ENCODE data around the gene ENPP6. TPM values are rescaled to one million over a fixed set of nuclear protein-coding genes. Genes with fewer than 3 reads are reported as not detected.

The ENPP6 gene
- total RNA-seq, 1 donor: not detected

- no peak overlapping the region for H2AFZ ChIP-seq (ENCODE audit: low read length)
- no peaks in the 10 kb centered on the region for H3K27me3 ChIP-seq (ENCODE audit: insufficient read depth, low read length)
- TF ChIP-seq CTCF (IDR thresholded peaks at IDR 0.05; ENCODE audit: extremely low read depth, low read depth, low read length): no peak
- H3K4me1 ChIP-seq (ENCODE audit: insufficient read depth, low read length): no peaks in the 10 kb centered on the region
- H3K36me3 ChIP-seq (ENCODE audit: insufficient read depth, low read length): no peaks in the 10 kb centered on the region
- H4K20me1 ChIP-seq (ENCODE audit: insufficient read depth, low read length): no peaks in the 10 kb centered on the region
- DNase-seq (ENCODE audit: insufficient read length, low spot score, missing footprints): no peak
- no peak overlapping the region for H3K27ac ChIP-seq (ENCODE audit: low read depth, low read length)
- no peak overlapping the region for H3K4me2 ChIP-seq (ENCODE audit: insufficient read depth, low read length)
- H3K79me2 ChIP-seq (ENCODE audit: insufficient read depth, low read length): no peaks in the 10 kb centered on the region
- no peak overlapping the region for H3K4me3 ChIP-seq (ENCODE audit: insufficient read depth, low read length)
- H3K9me3 ChIP-seq (ENCODE audit: low read depth, low read length): no peaks in the 10 kb centered on the region
Observed at GRCh38 chr4:184059099-184059498, 158.6 kb downstream of the ENPP6 start.

- TF ChIP-seq CTCF (IDR thresholded peaks at IDR 0.05; ENCODE audit: extremely low read depth, low read depth, low read length): no peak
- no peaks in the 10 kb centered on the region for H3K4me1 ChIP-seq (ENCODE audit: insufficient read depth, low read length)
Observed at GRCh38 chr4:184058026-184058425, 159.6 kb downstream of the ENPP6 start.

GRCh38 chr4:184056877-184057276 is 160.8 kb downstream of the ENPP6 start:
- Histone ChIP-seq H2AFZ (ENCODE audit: low read length) (no peak overlapping the region), H3K27me3 (ENCODE audit: insufficient read depth, low read length) (no peaks in the 10 kb centered on the region), H4K20me1 (ENCODE audit: insufficient read depth, low read length) (no peaks in the 10 kb centered on the region), H3K9me3 (ENCODE audit: low read depth, low read length) (no peaks in the 10 kb centered on the region), H3K27ac (ENCODE audit: low read depth, low read length) (no peak overlapping the region), H3K79me2 (ENCODE audit: insufficient read depth, low read length) (no peaks in the 10 kb centered on the region), H3K4me1 (ENCODE audit: insufficient read depth, low read length) (no peaks in the 10 kb centered on the region), H3K36me3 (ENCODE audit: insufficient read depth, low read length) (no peaks in the 10 kb centered on the region), H3K4me3 (ENCODE audit: insufficient read depth, low read length) (no peak overlapping the region), H3K4me2 (ENCODE audit: insufficient read depth, low read length) (no peak overlapping the region)
- TF ChIP-seq CTCF (IDR thresholded peaks at IDR 0.05; ENCODE audit: extremely low read depth, low read depth, low read length): no peak
- DNase-seq (ENCODE audit: insufficient read length, low spot score, missing footprints): peak; percentile 43

More at GRCh38 chr4:184058026-184058425, 159.6 kb downstream of the ENPP6 start:
- Histone ChIP-seq H3K4me2 (ENCODE audit: insufficient read depth, low read length) (no peak overlapping the region), H4K20me1 (ENCODE audit: insufficient read depth, low read length) (no peaks in the 10 kb centered on the region), H3K36me3 (ENCODE audit: insufficient read depth, low read length) (no peaks in the 10 kb centered on the region), H3K27me3 (ENCODE audit: insufficient read depth, low read length) (no peaks in the 10 kb centered on the region), H3K27ac (ENCODE audit: low read depth, low read length) (no peak overlapping the region), H3K9me3 (ENCODE audit: low read depth, low read length) (no peaks in the 10 kb centered on the region), H3K79me2 (ENCODE audit: insufficient read depth, low read length) (no peaks in the 10 kb centered on the region), H3K4me3 (ENCODE audit: insufficient read depth, low read length) (no peak overlapping the region), H2AFZ (ENCODE audit: low read length) (no peak overlapping the region)
- no peak for DNase-seq (ENCODE audit: insufficient read length, low spot score, missing footprints)

GRCh38 chr4:184053434-184053833 is 164.2 kb downstream of the ENPP6 start:
- Histone ChIP-seq H3K4me1 (ENCODE audit: insufficient read depth, low read length) (no peaks in the 10 kb centered on the region), H3K9me3 (ENCODE audit: low read depth, low read length) (no peaks in the 10 kb centered on the region), H3K36me3 (ENCODE audit: insufficient read depth, low read length) (no peaks in the 10 kb centered on the region), H2AFZ (ENCODE audit: low read length) (no peak overlapping the region), H3K27ac (ENCODE audit: low read depth, low read length) (no peak overlapping the region), H3K27me3 (ENCODE audit: insufficient read depth, low read length) (no peaks in the 10 kb centered on the region), H3K79me2 (ENCODE audit: insufficient read depth, low read length) (no peaks in the 10 kb centered on the region), H4K20me1 (ENCODE audit: insufficient read depth, low read length) (no peaks in the 10 kb centered on the region), H3K4me2 (ENCODE audit: insufficient read depth, low read length) (no peak overlapping the region), H3K4me3 (ENCODE audit: insufficient read depth, low read length) (no peak overlapping the region)
- DNase-seq (ENCODE audit: insufficient read length, low spot score, missing footprints): no peak
- no peak for TF ChIP-seq CTCF (IDR thresholded peaks at IDR 0.05; ENCODE audit: extremely low read depth, low read depth, low read length)

All from osteoblast (primary cell).